Activated naive CD4-positive, alpha-beta T cell treated with anti-CD3 and anti-CD28 coated beads for 36 hours (primary cell): Measurements from ENCODE around the gene RHOBTB3. TPM values are rescaled to one million over a fixed set of nuclear protein-coding genes. Genes with fewer than 3 reads are reported as not detected.

Source experiments
- CTCF ChIA-PET: fragments of 350-600 bp; sonication (Branson Sonifier 250); formaldehyde crosslinking; loops from one replicate; lab custom pipeline; 2021; ENCODE audit warnings: antibody characterized with exemption; lab: Charles Lee
- DNase-seq: peaks from one replicate; pipeline ENCODE4 v3.0.0-alpha.2; 2020
- H3K27ac Mint-ChIP-seq: one replicate; pipeline ENCODE4 v1.8.0; 2021; ENCODE audit warnings: mild to moderate bottlenecking, mixed read lengths
- H3K27me3 Mint-ChIP-seq: one replicate; pipeline ENCODE4 v1.8.0; 2021; ENCODE audit warnings: low read depth, mixed read lengths
- H3K36me3 Mint-ChIP-seq: one replicate; pipeline ENCODE4 v1.8.0; 2021; ENCODE audit warnings: low read depth, mixed read lengths
- H3K4me1 Mint-ChIP-seq: one replicate; pipeline ENCODE4 v1.8.0; 2021; ENCODE audit warnings: low read depth, mixed read lengths
- H3K4me3 Mint-ChIP-seq: one replicate; pipeline ENCODE4 v1.8.0; 2021; ENCODE audit warnings: mild to moderate bottlenecking, moderate library complexity, mixed read lengths
- H3K9me3 Mint-ChIP-seq: one replicate; pipeline ENCODE4 v1.8.0; 2021; ENCODE audit warnings: mixed read lengths
- intact Hi-C: fragments of 100-400 bp; cut with micrococcal nuclease; formaldehyde crosslinking; loops from one replicate; pipeline ENCODE4 v1.15.1; 2023
- total RNA-seq, 2 experiments: library from RNA; stranded (reverse); gene quantifications; one replicate each; pipeline ENCODE4 v1.2.3, GENCODE V29; 2021

The RHOBTB3 gene
- total RNA-seq, 2 experiments from 2014 or later: 1.5 to 2.4 TPM

- Mint-ChIP-seq H3K4me1 (peaks cover 25% of the 10 kb centered on the region), H3K36me3 (no peaks in the 10 kb centered on the region), H3K4me3 (no peak overlapping the region), H3K9me3 (no peaks in the 10 kb centered on the region), H3K27ac (no peak overlapping the region), H3K27me3 (peaks cover 11% of the 10 kb centered on the region)
- DNase-seq: no peak
- intact Hi-C loops: loop anchor here (5.0 to 10.0 kb wide), 6 partner anchors 55 to 945 kb away; partner anchors contain the start of gene CAST
- CTCF ChIA-PET: interaction anchor here (1.2 kb wide), 1 partner anchor 64 kb away, joined by 3 read pairs; no protein-coding TSS in a partner anchor
Observed at GRCh38 chr5:95717439-95717838, 13.7 kb upstream of the RHOBTB3 start.

GRCh38 chr5:95718203-95718602, 12.9 kb upstream of the RHOBTB3 start:
- CTCF ChIA-PET: interaction anchor here (0.7 to 1.2 kb wide), 3 partner anchors 15 to 75 kb away, joined by 3 read pairs; no protein-coding TSS in a partner anchor
- H3K27ac Mint-ChIP-seq: no peak overlapping the region
- intact Hi-C loops: loop anchor here (1.0 to 10.0 kb wide), 10 partner anchors 42 to 944 kb away; partner anchors contain the start of genes CAST and RFESD
- H3K9me3 Mint-ChIP-seq: no peaks in the 10 kb centered on the region
- H3K4me3 Mint-ChIP-seq: no peak overlapping the region
- no peaks in the 10 kb centered on the region for H3K36me3 Mint-ChIP-seq
- peak; percentile 60 for DNase-seq
- peaks cover 11% of the 10 kb centered on the region for H3K27me3 Mint-ChIP-seq
- peaks cover 22% of the 10 kb centered on the region for H3K4me1 Mint-ChIP-seq

GRCh38 chr5:95718738-95719137, 12.4 kb upstream of the RHOBTB3 start:
- H3K27me3 Mint-ChIP-seq: peaks cover 11% of the 10 kb centered on the region
- H3K9me3 Mint-ChIP-seq: no peaks in the 10 kb centered on the region
- CTCF ChIA-PET: interaction anchor here (1.2 kb wide), 1 partner anchor 63 kb away, joined by 3 read pairs; no protein-coding TSS in a partner anchor
- no peak for DNase-seq
- H3K36me3 Mint-ChIP-seq: no peaks in the 10 kb centered on the region
- peaks cover 24% of the 10 kb centered on the region for H3K4me1 Mint-ChIP-seq
- H3K27ac Mint-ChIP-seq: no peak overlapping the region
- no peak overlapping the region for H3K4me3 Mint-ChIP-seq
- intact Hi-C loops: loop anchor here (1.0 to 10.0 kb wide), 10 partner anchors 42 to 944 kb away; partner anchors contain the start of genes CAST and RFESD

GRCh38 chr5:95720094-95720786, 10.9 kb upstream of the RHOBTB3 start:
- H3K27ac Mint-ChIP-seq: no peak overlapping the region
- no peaks in the 10 kb centered on the region for H3K36me3 Mint-ChIP-seq
- H3K27me3 Mint-ChIP-seq: peaks cover 7% of the 10 kb centered on the region
- H3K4me1 Mint-ChIP-seq: peaks cover 20% of the 10 kb centered on the region
- CTCF ChIA-PET: no interaction called here
- no peak overlapping the region for H3K4me3 Mint-ChIP-seq
- no peak for DNase-seq
- intact Hi-C loops: no loop called here
- H3K9me3 Mint-ChIP-seq: no peaks in the 10 kb centered on the region

GRCh38 chr5:95721582-95722295, 9.4 kb upstream of the RHOBTB3 start:
- Mint-ChIP-seq H3K27ac (no peak overlapping the region), H3K36me3 (no peaks in the 10 kb centered on the region), H3K27me3 (peaks cover 7% of the 10 kb centered on the region), H3K9me3 (no peaks in the 10 kb centered on the region), H3K4me3 (no peak overlapping the region), H3K4me1 (peaks cover 9% of the 10 kb centered on the region)
- CTCF ChIA-PET: interaction anchor here (1.2 to 1.4 kb wide), 2 partner anchors 57 to 59 kb away, joined by 3 to 5 read pairs; no protein-coding TSS in a partner anchor
- intact Hi-C loops: no loop called here
- no peak for DNase-seq

- intact Hi-C loops: no loop called here
- H3K27ac Mint-ChIP-seq: no peak overlapping the region
- peaks cover 7% of the 10 kb centered on the region for H3K27me3 Mint-ChIP-seq
- H3K36me3 Mint-ChIP-seq: no peaks in the 10 kb centered on the region
- CTCF ChIA-PET: interaction anchor here (1.6 kb wide), 1 partner anchor 60 kb away, joined by 4 read pairs; no protein-coding TSS in a partner anchor
- DNase-seq: no peak
- no peaks in the 10 kb centered on the region for H3K9me3 Mint-ChIP-seq
- no peak overlapping the region for H3K4me3 Mint-ChIP-seq
- peaks cover 21% of the 10 kb centered on the region for H3K4me1 Mint-ChIP-seq
Observed at GRCh38 chr5:95723632-95724369, 7.3 kb upstream of the RHOBTB3 start.

- Mint-ChIP-seq H3K27ac (no peak overlapping the region), H3K9me3 (no peaks in the 10 kb centered on the region), H3K4me3 (no peak overlapping the region), H3K27me3 (peaks cover 7% of the 10 kb centered on the region), H3K4me1 (peaks cover 33% of the 10 kb centered on the region), H3K36me3 (no peaks in the 10 kb centered on the region)
- CTCF ChIA-PET: interaction anchor here (0.6 to 1.7 kb wide), 3 partner anchors 10 to 84 kb away, joined by 3 to 4 read pairs (median 4); no protein-coding TSS in a partner anchor
- intact Hi-C loops: no loop called here
- no peak for DNase-seq
Observed at GRCh38 chr5:95725071-95725820, 5.9 kb upstream of the RHOBTB3 start.

GRCh38 chr5:95725937-95726810, 5.0 kb upstream of the RHOBTB3 start:
- peaks cover 10% of the 10 kb centered on the region for H3K27me3 Mint-ChIP-seq
- H3K4me1 Mint-ChIP-seq: peaks cover 38% of the 10 kb centered on the region
- H3K27ac Mint-ChIP-seq: no peak overlapping the region
- DNase-seq: no peak
- H3K9me3 Mint-ChIP-seq: no peaks in the 10 kb centered on the region
- intact Hi-C loops: no loop called here
- no peaks in the 10 kb centered on the region for H3K36me3 Mint-ChIP-seq
- no peak overlapping the region for H3K4me3 Mint-ChIP-seq
- CTCF ChIA-PET: interaction anchor here (1.7 kb wide), 1 partner anchor 84 kb away, joined by 3 read pairs; no protein-coding TSS in a partner anchor

- Mint-ChIP-seq H3K4me1 (peaks cover 41% of the 10 kb centered on the region), H3K27ac (no peak overlapping the region), H3K9me3 (no peaks in the 10 kb centered on the region), H3K27me3 (peaks cover 15% of the 10 kb centered on the region), H3K36me3 (no peaks in the 10 kb centered on the region), H3K4me3 (no peak overlapping the region)
- CTCF ChIA-PET: interaction anchor here (1.0 kb wide), 1 partner anchor 31 kb away, joined by 3 read pairs; no protein-coding TSS in a partner anchor
- DNase-seq: no peak
- intact Hi-C loops: no loop called here
Observed at GRCh38 chr5:95726811-95727763, 4.0 kb upstream of the RHOBTB3 start.

- Mint-ChIP-seq H3K36me3 (no peaks in the 10 kb centered on the region), H3K9me3 (no peaks in the 10 kb centered on the region), H3K4me1 (peaks cover 43% of the 10 kb centered on the region), H3K27ac (no peak overlapping the region), H3K4me3 (no peak overlapping the region), H3K27me3 (peaks cover 20% of the 10 kb centered on the region)
- CTCF ChIA-PET: interaction anchor here (1.0 kb wide), 1 partner anchor 32 kb away, joined by 3 read pairs; no protein-coding TSS in a partner anchor
- intact Hi-C loops: loop anchor here (2.0 kb wide), 1 partner anchor 15 kb away; no protein-coding TSS in a partner anchor
- no peak for DNase-seq
Observed at GRCh38 chr5:95727764-95728191, 3.4 kb upstream of the RHOBTB3 start.
